ENCODE data around the gene TREM2.
"Not testable (repeated sequence)": the region's sequence is repeated elsewhere in the genome, so short reads cannot be mapped to it uniquely, and the experiment has no call there.

TREM2 gene

DNA sequence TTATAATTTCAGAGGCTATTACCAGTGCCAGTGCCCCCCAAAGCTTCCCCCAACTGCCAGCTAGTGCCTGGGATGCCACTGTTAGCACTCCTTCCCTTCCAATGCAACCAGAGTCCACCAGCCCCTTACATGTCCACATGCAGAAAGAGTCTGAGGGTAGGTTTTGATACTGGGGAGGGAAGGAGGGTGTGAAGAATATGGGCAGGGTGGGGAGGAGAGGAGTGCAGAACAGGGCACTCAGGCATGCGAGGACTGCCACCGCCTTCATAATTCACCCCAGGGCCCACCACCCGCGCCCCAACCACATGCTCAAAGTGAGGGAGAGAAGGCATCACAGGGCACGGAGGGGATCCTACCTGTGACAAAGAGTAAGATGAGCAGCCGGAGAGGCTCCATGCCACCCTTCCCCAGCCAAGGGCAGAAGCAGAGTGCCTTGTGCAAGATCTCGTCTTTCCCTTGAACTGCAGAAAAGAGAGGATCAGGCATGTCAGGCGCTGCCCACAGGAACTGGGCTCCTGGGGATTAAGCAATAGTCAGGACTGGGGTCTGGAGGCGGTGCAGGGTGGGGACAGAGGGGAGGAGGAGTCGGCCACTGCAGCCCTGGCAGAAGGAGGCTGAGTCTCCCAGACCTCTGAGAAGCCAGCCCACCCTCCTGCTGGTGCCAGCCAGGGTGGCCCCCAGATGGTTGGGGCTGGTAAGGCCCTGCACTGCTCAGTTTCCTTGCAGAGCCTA, at the start of gene TREM2:
TSS of gene TREM2 (minus strand) at position 430 of the 732 bp plus-strand sequence. CDS start at position 396, 34 bp downstream.
- DNase-seq (ENCODE audit: low read depth in 3 of 3) = no peak

- DNase-seq (ENCODE audit: low read depth in 3 of 3) = no peak
Observed at GRCh38 chr6:41209547-41210320, 46.8 kb upstream of the TREM2 start.

DNA sequence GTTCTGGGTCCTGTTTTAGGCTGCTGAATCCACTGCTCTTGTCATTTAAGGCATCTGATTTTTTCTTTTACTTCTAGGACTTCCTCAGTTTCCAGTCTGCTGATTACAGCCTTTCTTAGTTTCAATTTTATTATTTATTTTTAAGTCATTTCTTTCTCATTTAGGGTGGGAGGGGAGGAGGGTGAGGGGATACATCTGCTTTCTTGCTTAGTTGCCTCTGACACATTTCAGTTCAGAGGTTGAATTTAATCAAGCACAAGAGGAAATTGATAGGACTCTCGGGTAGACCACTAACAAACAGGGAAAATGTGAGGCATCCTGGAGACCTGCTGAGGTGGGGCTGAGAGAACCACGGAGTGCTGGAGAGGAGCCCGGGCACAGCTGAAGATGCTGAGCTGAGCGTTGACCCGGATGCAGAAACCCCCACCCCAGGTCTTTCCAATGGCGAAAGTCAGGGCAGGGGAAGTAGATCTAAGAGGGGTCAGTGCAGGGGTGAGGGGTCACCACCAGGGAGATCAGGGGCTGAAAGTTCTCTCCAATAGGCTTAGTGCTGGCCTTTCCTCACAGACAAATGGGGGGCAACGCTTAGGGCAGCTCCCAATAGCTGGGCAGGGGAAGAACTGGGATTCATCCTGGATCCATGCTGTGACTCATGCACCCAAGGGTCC, 45.7 kb upstream of the TREM2 start:
- DNase-seq (ENCODE audit: low read depth in 3 of 3) = no peak

- DNase-seq (ENCODE audit: low read depth in 3 of 3) = no peak
Observed at GRCh38 chr6:41204156-41204555, 41.2 kb upstream of the TREM2 start.

- no peak for DNase-seq (ENCODE audit: low read depth in 3 of 3)
Observed at GRCh38 chr6:41201764-41202173, 38.9 kb upstream of the TREM2 start.

DNA sequence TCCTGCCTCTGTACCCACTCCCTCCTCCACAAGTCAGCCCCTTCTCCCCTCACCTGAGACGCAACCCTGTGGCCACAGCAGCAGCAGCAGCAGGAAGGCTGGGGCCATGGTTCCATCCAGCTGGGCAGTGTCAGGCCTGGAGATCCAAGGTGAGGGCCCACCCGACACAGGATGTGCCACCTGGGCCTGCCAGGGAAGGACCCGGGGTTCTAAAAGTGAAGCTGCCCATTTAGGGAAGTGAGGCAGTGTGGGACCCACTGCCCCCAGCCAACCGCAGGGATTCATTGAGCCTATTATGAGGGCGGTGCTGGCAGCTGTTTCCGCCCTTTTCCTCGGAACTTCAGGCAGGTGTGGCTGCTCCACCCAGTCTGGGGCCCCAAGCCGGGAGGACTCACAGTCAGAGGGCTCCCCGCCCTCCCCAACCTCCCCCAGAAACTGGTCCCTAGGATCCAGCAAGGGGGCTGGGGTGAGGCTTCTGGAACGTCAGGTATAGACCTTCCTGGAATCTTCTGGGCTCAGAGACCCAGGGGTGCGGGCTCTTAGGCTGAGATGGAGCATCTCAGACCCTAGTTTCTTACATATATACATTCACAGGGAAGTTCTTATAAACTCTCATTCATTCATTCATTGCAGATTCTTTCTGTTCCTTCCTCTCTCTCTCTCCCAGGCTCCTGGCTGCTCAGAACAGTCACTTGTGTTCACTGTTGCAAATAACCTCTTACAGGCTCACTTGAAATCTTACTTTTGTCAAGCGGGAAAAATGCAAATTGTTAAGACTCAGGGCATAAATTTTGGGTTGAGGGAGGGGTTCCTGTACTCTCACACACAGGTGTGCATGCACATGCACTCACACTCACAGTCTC, 38.2 kb upstream of the TREM2 start, which contains the start of gene TREML2:
TSS of gene TREML2 (minus strand) at position 249 of the 863 bp plus-strand sequence. CDS start at position 108, 141 bp downstream.
- DNase-seq (ENCODE audit: low read depth in 3 of 3) = no peak

DNA sequence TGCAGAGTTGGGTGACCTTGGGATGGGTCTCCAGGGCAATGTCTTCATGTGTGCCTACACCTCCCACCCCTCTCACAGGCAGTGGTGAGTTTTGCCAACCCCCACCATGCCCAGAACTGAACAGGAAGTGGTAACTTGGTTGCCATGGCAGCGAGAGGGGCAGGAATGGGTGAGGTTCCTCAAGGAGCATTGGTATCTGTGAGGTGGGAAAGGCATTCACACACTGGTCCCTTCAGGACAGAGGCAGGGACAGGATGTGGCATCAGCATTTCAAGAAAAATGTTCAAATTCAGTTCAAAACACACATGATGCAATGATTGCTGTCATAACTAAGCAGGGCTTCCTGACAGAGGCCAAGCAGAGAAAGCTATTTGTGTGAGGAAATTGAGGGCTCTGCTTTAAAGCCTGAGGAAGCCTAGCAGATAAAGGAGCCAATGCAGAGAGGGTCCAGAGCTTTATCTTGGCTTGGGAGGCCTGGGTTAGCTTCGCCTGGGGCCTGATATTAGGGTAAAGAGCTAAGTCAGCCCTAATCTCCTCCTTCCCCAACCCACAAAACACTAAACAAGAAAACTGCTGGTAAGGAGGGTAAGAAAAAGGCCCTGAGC, 37.5 kb upstream of the TREM2 start:
- peak in 2 of 3 experiments; percentile 18 to 19 for DNase-seq (ENCODE audit: low read depth in 3 of 3)

DNA sequence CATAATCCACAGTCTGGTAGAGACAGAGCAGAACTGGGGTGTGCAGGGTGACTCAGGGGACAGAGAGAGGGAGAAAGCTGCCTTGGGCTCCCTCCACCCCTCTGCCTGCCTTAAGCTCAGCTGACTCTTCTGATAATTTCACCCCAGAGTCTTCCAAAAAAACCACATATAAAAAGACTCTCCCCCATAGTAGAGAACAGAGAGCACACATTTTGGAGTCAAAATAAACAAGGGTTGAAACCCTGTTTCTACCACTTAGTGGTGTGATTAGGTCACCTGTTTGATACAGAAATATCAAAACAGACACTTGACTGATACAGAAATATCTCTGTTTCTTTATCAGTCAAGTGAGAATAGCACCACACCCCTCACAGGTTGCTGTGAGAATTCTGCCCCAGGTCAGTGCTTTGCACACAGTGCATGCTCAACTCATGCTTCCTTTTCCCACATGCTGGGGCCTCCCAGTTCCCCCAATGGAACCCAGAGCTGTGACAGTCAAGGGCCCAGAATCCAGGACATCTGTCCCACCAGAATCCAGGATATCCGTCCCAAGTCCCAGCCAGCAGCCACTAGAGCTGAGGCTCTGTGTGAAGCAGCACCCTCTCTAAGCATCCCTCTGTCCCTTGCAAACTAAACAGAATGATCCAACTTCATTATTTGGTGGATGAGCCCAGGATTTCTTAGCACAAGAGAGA, 36.8 kb upstream of the TREM2 start:
- DNase-seq (ENCODE audit: low read depth in 3 of 3) = no peak

DNA sequence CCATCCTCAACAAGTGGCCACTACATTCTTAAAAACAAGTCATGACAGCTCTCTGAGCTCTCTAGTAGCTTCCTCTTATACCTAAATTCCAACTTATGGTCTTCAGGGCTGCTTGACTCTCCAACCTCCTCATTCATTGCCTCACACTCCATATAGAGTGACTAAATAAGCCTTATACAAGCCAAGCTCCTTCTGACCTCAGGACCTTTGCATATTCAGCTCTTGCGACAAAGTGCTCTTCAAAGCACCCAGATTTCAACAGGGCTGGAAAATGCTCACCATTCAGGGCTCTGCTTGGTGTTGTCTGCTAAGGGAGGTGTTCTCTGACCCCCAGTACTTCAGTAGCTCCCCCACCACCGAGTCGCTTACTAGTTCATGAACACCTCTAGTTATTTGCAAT, 34.3 kb upstream of the TREM2 start:
- no peak for DNase-seq (ENCODE audit: low read depth in 3 of 3)

- DNase-seq (ENCODE audit: low read depth in 3 of 3) = no peak
Observed at GRCh38 chr6:41194386-41194785, 31.5 kb upstream of the TREM2 start.

DNA sequence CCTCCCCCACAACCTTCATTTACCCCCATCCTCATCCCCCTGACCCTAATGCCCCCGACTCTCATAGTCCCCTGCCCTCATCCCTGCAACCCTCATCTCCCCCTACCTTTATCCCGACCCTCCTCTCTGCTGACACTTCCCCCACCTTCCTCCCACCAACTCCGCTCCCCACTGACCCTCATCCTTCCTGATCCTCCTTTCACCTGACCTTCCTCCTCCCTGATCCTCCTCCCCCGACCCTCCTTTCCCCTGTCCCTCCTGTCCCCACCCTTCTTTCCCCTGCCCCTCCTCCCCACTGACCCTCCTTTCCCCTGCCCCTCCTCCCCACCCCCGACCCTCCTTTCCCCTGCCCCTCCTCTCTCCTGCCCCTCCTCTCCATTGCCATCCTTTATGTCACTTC, 31.0 kb upstream of the TREM2 start:
- DNase-seq (ENCODE audit: low read depth in 3 of 3) = no peak

GRCh38 chr6:41193171-41193734, 30.3 kb upstream of the TREM2 start:
- no peak for DNase-seq (ENCODE audit: low read depth in 3 of 3)

DNA sequence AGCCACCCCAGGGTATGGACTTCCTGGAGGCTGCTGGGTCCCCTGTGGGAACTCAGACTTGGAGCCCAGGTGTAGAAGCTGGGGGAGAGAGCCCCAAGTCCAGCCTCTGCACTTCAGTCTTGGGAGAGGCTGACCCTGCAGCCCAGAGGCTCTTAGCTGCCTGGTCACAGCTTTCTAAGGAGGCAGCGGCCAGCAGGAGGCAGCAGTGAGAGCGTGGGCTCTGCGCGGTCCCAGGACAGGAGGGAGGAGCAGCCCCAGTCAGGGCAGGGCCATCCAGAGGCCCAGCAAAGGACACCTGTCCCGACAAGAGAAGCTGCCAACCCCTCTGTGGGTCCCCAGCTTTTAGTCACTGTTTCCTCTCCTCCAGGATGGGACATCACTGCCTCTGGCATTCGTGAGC, 28.7 kb upstream of the TREM2 start:
- no peak for DNase-seq (ENCODE audit: low read depth in 3 of 3)

- DNase-seq (ENCODE audit: low read depth in 3 of 3) = no peak
Observed at GRCh38 chr6:41190791-41191190, 27.9 kb upstream of the TREM2 start.

DNA sequence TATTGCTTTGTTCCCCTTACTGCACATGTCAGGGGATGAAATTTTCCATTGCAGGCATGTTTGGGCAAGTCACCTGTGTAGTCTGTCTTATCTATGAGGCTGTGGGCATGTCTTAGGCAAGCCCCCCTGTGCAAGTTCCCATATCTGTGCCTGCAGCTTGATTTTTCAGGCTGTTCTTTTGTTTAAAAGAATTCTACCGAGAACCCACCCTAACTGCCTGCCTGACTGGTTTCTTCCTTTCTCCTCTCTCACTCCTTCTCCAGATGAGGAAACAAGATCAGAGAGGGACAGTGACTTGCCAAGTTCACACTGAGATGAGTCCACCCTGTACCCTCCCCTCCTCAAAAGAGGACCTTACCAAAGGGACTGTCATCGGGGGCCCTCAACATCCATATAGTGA, 27.1 kb upstream of the TREM2 start:
- no peak for DNase-seq (ENCODE audit: low read depth in 3 of 3)

DNA sequence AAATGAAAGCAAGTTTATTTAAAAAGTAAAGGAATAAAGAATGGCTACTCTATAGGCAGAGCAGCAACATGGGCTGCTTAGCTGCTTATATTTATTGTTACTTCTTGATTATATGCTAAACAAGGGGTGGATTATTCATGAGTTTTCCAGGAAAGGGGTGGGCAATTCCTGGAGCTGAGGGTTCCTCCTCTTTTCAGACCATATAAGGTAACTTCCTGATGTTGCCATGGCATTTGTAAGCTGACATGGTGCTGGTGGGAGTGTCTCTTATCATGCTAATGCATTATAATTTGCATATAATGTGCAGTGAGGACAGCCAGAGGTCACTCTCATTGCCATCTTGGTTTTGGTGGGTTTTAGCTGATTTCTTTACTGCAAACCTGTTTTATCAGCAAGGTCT, 26.1 kb upstream of the TREM2 start:
- DNase-seq (ENCODE audit: low read depth in 3 of 3) = not testable (repeated sequence)

DNA sequence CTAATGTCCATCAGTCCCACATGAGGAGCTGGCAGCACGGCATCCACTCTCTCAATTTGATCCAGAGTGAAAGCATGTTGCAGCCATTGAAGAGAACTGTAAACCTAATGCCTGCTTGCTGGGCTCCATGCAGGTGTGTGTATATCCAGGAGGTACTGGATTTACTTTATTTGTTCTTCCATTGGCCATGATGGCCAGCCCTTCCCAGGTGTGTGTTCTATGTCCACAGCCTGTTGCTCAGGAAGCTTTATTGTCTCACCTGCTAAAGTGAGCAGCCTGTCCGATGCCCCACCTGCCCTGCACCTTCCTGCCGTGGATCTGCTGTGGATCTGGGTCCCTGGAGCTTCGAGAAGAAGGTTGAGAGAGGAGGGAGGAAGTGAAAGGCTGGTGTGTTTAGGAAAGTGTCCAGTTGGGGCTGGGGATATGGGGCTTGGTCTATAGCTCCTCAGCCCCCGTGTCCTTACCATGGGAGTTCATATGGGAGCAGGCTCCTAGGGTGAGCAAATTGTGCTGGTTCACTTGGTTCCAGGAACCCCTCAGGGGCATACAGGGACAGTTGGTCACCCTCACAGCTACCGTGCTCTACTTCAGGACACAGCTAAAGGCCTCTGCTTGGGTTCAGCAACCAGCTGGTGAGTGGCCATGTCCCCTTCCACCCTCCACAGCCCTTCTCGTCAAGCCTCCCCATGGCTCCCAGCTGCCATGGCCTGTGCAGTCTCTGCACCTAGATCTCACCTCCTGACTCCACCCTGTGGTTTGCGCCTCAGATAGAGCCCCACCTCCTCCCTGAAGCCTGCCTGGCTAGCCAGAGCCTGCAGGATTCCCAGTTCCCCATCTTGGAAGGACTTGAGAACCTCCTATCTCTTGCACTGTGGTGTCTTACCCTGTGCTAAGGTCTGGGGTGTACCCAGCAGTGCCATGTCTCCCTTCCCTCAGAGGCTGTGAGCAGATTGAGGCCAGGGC, 25.3 kb upstream of the TREM2 start:
- no peak for DNase-seq (ENCODE audit: low read depth in 3 of 3)

DNA sequence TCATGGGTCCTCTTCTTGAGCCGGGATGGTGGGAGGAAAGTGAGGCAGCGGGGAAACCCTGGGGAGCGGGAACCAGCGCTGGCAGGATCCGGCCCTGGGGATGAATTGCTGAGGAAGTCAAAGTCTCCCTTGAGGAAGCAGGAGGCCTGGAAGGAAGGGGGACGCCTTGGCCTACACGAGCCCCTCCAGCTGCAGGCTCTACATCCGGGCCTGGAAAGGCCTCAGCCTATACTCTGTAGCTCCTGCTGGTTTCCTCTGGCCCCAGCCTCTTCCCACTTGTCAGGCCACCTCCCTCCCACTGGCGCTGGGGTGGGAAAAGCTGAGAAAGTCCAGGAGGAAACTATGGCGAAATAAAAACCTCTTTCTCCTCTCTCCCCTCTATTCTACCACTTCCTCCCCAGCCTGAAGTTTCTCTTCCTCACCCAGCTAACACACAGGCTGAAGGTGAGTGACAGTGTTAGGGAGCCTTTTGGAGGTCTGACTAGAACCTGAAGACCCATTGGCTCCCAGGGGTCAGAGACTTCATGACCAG, 23.2 kb upstream of the TREM2 start:
- no peak for DNase-seq (ENCODE audit: low read depth in 3 of 3)

- DNase-seq (ENCODE audit: low read depth in 3 of 3) = no peak
Observed at GRCh38 chr6:41184761-41185160, 21.8 kb upstream of the TREM2 start.
